Stimulated activated memory B cell treated with anti-CD40 and anti-IgM and Interleukin-4, amounts not matched to agents 10 μg/mL and 1 μg/mL and 100 μg/mL, for 72 hours (primary cell): ENCODE measurements around the gene CFAP45.

ENCODE experiments used
- ATAC-seq: fragments of 150-1000 bp; cut with Tn5 transposase; 2 replicates; pipeline ENCODE4 v1.10.0; 2021
- H3K27ac Mint-ChIP-seq: one replicate; pipeline ENCODE4 v1.8.0; 2022; ENCODE audit warnings: mild to moderate bottlenecking, mixed read lengths
- H3K27me3 Mint-ChIP-seq: one replicate; pipeline ENCODE4 v1.8.0; 2022; ENCODE audit warnings: mixed read lengths
- H3K36me3 Mint-ChIP-seq: one replicate; pipeline ENCODE4 v1.8.0; 2022; ENCODE audit warnings: mixed read lengths
- H3K4me1 Mint-ChIP-seq: one replicate; pipeline ENCODE4 v1.8.0; 2022; ENCODE audit warnings: mixed read lengths
- H3K4me3 Mint-ChIP-seq: one replicate; pipeline ENCODE4 v1.8.0; 2022; ENCODE audit warnings: mild to moderate bottlenecking, moderate library complexity, mixed read lengths
- H3K9me3 Mint-ChIP-seq: one replicate; pipeline ENCODE4 v1.8.0; 2022; ENCODE audit warnings: mixed read lengths

CFAP45 gene

DNA sequence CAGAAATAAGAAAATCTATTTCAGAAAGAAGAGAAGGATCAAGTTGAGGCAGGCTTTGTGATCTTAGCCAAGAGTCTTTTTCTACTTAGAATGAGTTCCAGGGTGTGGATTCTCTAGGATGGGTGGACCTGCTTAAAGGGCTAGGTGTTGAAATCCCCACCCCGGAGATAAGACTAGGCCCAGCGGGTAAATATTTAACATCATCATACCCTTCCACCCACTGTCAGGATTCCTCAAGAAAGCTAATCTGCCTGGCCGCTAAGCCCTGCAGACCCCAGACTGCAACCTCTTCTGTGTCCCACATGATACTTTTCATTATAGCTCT, 39.7 kb upstream of the CFAP45 start:
- ATAC-seq, result no peak
- no peak overlapping the region for H3K27ac Mint-ChIP-seq
- no peaks in the 10 kb centered on the region for H3K9me3 Mint-ChIP-seq
- H3K27me3 Mint-ChIP-seq, result peaks cover 14% of the 10 kb centered on the region
- H3K4me3 Mint-ChIP-seq, result no peak overlapping the region
- no peaks in the 10 kb centered on the region for H3K36me3 Mint-ChIP-seq
- H3K4me1 Mint-ChIP-seq, result peaks cover 49% of the 10 kb centered on the region

DNA sequence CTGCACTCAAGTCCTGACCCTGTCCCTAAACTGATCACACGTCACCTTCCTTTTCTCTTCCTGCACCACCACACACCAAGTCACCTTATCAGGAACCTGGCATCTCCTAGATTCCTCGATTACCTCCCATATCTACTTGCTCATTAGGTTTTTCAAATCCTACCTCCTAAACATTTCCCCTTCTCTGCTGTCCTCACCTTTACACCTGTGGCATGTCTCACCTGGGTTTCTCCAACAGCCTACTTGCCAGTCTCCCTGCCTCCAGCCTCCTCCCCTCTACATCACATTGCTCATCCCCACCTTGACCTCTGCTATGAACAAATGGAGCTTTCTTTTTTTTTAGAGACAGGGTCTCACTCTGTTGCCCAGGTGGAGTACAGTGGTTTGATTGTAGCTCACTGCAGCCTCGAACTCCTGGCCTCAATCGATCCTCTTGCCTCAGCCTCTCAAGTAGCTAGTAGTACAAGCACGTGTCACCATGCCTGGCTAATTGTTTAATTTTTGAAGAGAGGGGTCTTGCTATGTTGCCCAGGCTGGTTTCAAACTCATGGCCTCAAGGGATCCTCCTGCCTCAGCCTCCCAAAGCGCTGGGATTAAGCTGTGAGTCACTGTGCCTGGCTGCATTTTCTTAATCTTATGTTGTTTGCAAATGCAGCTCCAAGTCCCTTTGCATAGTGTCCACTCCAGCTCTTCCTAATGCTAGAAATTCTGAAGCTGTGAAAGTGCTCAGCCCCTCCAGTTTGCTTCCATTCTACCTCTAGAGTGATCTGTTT, 39.1 kb upstream of the CFAP45 start:
- Mint-ChIP-seq H3K4me1 (peaks cover 49% of the 10 kb centered on the region), H3K27ac (no peak overlapping the region), H3K36me3 (no peaks in the 10 kb centered on the region), H3K27me3 (peaks cover 9% of the 10 kb centered on the region), H3K4me3 (no peak overlapping the region), H3K9me3 (no peaks in the 10 kb centered on the region)
- no peak for ATAC-seq

DNA sequence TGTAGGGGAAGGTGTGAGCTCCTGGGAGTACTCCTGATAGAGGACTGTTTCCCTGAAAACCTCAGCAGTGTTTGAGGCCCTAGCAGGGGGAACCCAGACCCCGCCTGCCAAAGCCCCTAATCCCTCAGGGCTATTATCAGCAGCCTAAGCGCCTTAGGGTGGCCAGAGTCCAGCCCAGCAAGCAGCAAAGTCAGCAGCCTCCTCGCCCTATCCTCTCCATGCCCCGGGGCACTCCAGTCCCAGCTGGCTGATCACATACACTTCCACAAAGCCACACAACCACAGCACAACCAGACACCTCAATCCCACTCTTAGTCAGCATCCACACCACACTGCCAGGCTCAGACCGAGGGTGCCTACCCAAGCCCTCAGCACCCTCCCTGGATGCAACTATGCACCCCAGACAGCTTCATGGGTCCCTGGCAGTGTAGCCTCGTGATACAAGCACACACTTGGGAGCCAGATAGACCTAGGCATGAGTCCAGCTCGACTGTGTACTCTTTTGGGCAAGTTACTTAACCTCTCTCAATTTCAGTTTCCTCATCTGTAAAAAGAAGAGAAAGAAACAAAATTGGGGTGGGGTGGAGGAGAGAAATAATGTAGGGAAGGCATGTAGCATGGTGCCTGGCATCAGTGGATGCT, 38.4 kb upstream of the CFAP45 start:
- H3K4me1 Mint-ChIP-seq, result peaks cover 56% of the 10 kb centered on the region
- H3K27ac Mint-ChIP-seq, result peak overlapping the region; percentile 22
- no peaks in the 10 kb centered on the region for H3K36me3 Mint-ChIP-seq
- ATAC-seq, result peak; percentile 69
- H3K27me3 Mint-ChIP-seq, result peaks cover 1% of the 10 kb centered on the region
- H3K9me3 Mint-ChIP-seq, result no peaks in the 10 kb centered on the region
- H3K4me3 Mint-ChIP-seq, result no peak overlapping the region

DNA sequence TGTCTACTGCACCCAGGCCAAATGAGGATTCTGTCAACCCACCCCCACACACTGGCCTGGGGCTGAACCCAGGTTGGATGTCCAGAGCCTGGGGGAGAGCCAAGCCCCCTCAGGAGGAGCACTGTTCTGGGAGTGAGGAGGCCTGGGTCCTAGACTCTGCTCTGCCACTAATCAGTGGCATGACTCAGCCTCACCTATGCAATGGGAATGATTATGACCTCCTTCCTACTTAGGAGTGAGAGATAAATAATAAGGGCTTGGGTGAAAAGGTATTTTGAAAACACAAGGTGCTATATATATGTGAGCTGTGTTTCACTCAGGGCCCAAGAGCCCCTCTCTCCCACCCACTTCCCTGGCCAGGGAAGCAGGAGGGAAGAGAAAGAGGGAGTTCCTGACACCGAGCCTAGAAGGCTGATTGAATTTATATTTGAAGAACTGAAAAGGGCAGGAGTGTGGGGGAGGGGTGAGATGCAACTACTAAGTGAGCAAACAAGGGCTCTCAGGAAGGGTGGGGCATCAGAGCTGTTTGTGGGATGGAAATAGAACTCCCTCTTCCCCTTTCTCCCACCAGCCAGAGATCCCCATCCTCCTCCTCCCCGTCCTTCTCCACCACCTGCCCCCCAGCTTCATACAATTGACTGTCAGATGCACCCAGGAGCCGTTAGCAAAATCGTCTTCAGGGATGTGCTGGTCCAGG, 37.2 kb upstream of the CFAP45 start:
- no peak overlapping the region for H3K27ac Mint-ChIP-seq
- no peaks in the 10 kb centered on the region for H3K9me3 Mint-ChIP-seq
- H3K4me3 Mint-ChIP-seq, result no peak overlapping the region
- ATAC-seq, result no peak
- H3K36me3 Mint-ChIP-seq, result no peaks in the 10 kb centered on the region
- peaks cover 64% of the 10 kb centered on the region for H3K4me1 Mint-ChIP-seq
- no peaks in the 10 kb centered on the region for H3K27me3 Mint-ChIP-seq

DNA sequence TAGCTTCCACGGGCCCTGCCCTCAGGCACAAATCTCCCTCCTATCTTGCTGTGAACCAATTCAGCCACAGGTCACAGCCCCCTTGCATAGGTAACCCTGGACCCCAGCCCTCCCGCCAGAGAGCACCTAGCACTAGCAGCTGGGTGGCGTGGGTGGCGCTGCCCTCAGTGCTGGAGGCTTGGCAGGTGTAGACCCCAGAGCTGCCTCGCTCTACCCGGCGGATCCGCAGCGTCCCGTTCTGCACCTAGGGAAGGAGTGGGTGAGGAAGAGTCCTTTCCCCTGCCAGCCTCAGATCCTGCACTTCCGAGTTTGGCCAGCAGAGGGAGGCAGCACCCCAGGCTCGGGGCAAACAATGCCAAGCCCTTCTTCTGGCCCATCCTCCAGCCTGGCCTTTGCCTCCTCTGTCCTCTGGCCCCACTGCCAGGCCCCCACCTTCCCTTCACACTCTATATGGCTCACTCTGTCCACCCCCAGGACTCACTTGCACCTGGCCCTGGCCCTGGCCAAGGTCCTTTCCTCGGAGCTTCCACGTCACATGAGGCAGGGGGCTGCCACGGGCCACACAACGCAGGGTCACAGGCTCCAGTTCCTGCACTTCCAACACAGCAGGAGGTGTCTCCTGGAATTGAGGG, 36.4 kb upstream of the CFAP45 start:
- no peaks in the 10 kb centered on the region for H3K27me3 Mint-ChIP-seq
- no peak overlapping the region for H3K27ac Mint-ChIP-seq
- no peaks in the 10 kb centered on the region for H3K36me3 Mint-ChIP-seq
- H3K9me3 Mint-ChIP-seq, result no peaks in the 10 kb centered on the region
- peak; percentile 56 for ATAC-seq
- peaks cover 69% of the 10 kb centered on the region for H3K4me1 Mint-ChIP-seq
- no peak overlapping the region for H3K4me3 Mint-ChIP-seq

DNA sequence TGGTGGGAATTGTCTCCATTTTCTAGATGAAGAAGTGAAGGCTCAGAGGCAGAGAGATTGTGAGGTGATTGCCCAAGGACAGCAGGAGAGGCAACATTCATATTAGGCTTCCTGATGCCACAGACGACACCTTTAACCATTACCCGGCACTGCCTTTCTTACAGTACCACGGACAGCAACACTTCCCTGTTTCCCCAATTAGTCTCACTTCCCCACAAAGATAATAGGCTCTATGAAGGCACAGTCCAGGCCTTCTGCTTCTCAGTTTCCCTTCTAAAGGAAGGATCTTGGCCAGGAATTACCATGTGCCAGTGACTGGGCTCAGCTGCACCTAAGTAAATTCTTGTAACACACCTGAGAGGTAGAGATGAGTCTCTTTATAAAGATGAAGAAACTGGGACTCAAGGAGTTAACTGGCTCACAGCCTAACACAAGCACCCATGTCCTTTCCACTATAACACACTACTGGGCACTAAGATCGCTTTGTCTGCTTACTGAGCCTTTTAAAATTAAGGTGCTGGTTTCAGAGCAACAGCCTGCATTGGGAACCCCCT, 35.8 kb upstream of the CFAP45 start:
- H3K27me3 Mint-ChIP-seq, result no peaks in the 10 kb centered on the region
- peaks cover 69% of the 10 kb centered on the region for H3K4me1 Mint-ChIP-seq
- no peaks in the 10 kb centered on the region for H3K36me3 Mint-ChIP-seq
- no peak overlapping the region for H3K4me3 Mint-ChIP-seq
- H3K9me3 Mint-ChIP-seq, result no peaks in the 10 kb centered on the region
- ATAC-seq, result no peak
- H3K27ac Mint-ChIP-seq, result no peak overlapping the region

DNA sequence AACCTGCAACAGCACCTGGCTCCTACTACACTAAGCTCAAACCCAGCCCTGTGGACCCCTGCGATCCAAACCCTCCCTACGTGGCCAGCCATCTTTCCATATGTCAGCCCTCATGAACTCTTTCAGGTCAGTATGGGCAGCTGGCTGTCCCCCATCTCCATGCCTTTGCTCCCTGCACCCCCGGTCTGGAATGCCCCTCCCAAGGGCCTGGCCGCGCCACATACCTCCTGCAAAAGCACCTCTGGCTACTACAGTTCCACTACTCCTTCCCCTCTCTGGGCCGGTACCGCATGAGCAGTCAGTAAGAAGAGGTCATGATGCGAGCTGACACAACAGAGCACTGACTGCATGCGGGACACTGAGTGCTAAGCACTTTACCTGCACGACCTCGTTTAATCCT, 35.3 kb upstream of the CFAP45 start:
- no peak overlapping the region for H3K4me3 Mint-ChIP-seq
- no peak for ATAC-seq
- peaks cover 66% of the 10 kb centered on the region for H3K4me1 Mint-ChIP-seq
- H3K36me3 Mint-ChIP-seq, result no peaks in the 10 kb centered on the region
- H3K27me3 Mint-ChIP-seq, result no peaks in the 10 kb centered on the region
- no peak overlapping the region for H3K27ac Mint-ChIP-seq
- H3K9me3 Mint-ChIP-seq, result no peaks in the 10 kb centered on the region

DNA sequence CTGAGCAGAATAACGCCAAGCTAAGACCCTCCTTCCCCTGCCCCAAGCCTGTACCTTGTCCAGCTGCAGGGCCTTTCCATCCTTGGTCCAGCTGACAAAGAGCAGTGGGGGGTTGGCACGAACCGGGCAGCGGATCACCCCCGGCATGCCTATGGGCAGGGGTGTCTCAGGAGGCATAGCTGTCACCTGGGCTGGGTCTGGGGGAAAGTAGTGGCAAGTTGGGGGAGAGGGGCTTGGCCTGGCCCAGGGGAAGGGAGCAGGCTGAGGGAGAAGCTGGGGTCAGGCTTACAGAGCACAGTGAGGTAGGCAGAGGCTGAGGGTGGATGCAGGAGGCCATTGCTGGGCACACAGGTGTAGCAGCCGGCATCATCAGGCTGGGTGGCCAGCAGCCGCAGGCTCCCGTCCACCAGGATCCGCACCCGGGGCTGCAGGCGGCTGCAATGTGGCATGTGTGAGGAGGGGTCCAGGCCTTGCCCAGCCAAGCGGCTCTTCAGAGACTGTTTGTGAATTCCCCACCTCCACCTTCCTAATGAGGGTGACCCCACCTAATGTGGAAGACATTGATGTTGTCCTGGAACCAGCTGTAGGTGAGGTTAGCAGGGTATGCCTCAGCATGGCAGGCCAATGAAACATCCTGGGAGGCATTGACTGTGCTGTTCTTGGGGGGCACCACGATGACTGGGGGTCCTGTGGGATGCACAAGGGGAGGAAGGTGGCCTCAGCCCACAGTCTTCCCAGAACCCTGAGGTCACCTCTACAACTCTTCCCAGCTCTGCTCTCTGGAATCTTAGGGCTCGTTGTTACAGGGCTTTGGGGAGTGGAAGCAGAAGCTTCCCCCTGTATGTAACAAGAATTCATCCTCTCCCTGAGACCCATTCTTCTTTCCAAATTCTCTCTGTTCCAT, 34.4 kb upstream of the CFAP45 start:
- no peaks in the 10 kb centered on the region for H3K9me3 Mint-ChIP-seq
- H3K36me3 Mint-ChIP-seq, result no peaks in the 10 kb centered on the region
- no peak overlapping the region for H3K27ac Mint-ChIP-seq
- H3K4me3 Mint-ChIP-seq, result no peak overlapping the region
- ATAC-seq, result no peak
- H3K27me3 Mint-ChIP-seq, result peaks cover 2% of the 10 kb centered on the region
- peaks cover 64% of the 10 kb centered on the region for H3K4me1 Mint-ChIP-seq

DNA sequence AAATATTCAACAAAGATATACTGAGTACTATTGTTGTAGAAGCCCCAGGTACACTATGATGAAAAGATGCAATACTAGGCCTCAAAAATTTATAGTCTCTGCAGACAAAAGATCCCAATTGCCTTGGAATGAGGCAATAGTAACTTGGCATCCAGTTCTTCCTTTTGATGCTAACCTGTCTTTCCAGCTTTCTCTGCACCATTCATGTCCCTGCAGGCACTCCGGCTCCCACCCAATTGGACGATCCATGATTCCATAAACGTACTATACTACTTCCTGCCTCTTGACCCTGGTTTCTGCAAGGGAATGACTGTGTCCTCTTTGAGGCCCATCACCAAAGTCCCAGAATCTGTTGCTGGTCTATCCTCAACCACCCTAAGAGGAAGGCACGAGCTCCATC, 33.4 kb upstream of the CFAP45 start:
- no peaks in the 10 kb centered on the region for H3K36me3 Mint-ChIP-seq
- no peak overlapping the region for H3K27ac Mint-ChIP-seq
- no peak for ATAC-seq
- no peak overlapping the region for H3K4me3 Mint-ChIP-seq
- H3K27me3 Mint-ChIP-seq, result peaks cover 9% of the 10 kb centered on the region
- no peaks in the 10 kb centered on the region for H3K9me3 Mint-ChIP-seq
- peaks cover 55% of the 10 kb centered on the region for H3K4me1 Mint-ChIP-seq

DNA sequence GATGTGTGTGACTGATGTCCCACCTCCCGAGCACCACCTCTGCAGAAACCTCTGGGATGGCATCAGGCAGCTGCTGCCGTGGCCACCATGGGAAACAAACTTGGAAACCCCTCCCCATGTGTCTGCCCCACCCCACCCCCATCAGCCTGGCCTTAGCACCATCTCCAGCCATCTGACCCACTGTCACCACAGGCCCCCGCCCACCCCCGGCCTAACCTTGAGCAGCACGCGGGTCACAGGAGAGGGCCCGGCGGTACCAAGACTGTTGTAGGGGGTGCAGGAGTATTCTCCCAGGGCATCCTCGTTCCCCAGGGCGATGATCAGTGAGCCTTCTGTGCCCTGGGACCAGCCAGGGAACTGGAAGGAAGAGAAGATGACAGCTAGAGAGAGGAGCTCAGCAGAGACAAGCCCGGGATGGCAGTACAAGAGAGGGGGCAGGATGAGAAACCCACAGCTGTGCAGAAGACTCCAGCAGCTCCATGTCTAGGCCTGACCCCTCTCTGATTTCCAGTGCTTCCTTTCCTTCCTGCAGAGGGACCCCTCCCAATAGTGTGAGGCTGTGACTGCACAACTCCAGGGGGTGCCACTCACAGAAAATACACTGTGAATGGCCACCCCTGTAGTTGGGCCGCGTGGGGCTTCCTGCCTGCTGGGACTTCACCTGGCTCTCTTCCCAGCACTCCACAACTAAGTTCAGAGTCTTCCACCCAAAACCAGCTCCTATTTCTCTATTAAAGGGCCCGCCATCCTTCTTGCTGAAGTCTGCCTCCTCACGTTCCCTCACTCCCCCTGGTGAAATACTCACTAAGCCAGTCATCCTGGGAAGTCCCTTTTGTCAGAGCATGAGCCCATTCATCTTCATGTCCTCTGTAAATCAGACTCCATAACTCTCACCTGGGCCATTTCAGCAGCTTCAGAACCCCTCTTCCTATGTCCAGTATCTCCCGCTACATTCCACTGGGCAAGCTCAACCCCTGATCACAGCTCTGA, 32.6 kb upstream of the CFAP45 start:
- H3K9me3 Mint-ChIP-seq, result no peaks in the 10 kb centered on the region
- no peak overlapping the region for H3K4me3 Mint-ChIP-seq
- no peak for ATAC-seq
- H3K27ac Mint-ChIP-seq, result no peak overlapping the region
- peaks cover 9% of the 10 kb centered on the region for H3K27me3 Mint-ChIP-seq
- H3K4me1 Mint-ChIP-seq, result peaks cover 47% of the 10 kb centered on the region
- no peaks in the 10 kb centered on the region for H3K36me3 Mint-ChIP-seq

DNA sequence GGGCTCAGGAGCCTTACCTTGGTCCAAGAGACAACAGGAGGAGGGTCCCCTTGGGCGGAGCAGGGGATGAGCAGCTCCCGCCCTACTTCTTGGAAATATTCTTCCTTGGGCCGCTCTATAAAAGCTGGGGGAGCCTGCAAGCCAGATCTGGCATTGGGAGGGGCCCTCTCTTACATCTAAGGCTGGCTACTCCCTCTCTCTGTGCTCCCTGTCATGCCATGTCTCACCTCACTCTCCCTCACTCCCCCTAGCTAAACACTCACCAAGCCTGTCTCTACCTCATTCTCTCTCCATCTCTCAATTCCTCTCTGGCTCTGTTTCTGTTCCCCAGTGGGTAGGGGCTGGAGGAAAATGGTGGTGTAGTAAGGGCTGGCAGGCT, 31.8 kb upstream of the CFAP45 start:
- H3K4me1 Mint-ChIP-seq, result peaks cover 44% of the 10 kb centered on the region
- no peaks in the 10 kb centered on the region for H3K9me3 Mint-ChIP-seq

DNA sequence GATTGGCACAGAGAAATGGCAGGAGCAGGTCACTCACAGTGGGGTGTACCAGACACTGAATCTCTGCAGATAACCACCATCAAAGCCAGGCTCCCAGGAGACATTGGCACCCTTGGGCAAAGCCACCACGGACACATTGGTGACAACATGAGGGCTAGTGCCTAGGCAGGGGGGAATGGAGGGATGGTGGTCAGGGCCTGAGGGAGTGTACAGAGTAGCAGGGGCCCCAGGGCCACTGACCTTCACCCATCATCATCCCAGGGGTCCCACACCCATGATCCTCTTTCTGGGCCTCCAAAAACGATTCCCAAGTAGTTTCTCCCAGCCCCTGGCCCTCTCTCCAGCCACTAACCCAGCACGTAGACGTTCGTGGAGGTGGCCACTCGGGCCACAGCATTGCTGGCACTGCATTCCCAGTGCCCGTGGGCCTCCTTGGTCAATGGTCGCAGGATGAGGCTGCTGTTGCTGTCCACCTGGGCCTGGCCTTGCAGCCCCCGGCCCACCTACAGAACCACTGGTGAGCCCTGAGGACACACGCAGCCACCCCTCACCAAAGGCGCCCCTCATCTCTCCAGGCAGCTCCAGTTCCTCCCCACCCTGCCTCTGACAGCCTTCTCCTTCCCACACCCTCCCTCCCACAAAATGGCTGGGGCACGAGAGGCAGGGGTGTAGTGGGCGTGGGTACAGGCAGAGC, 31.3 kb upstream of the CFAP45 start:
- ATAC-seq, result no peak
- peaks cover 9% of the 10 kb centered on the region for H3K27me3 Mint-ChIP-seq
- H3K9me3 Mint-ChIP-seq, result no peaks in the 10 kb centered on the region
- H3K27ac Mint-ChIP-seq, result no peak overlapping the region
- no peaks in the 10 kb centered on the region for H3K36me3 Mint-ChIP-seq
- no peak overlapping the region for H3K4me3 Mint-ChIP-seq
- peaks cover 44% of the 10 kb centered on the region for H3K4me1 Mint-ChIP-seq

More for the DNA sequence above, 31.8 kb upstream of the CFAP45 start:
- peaks cover 9% of the 10 kb centered on the region for H3K27me3 Mint-ChIP-seq
- no peak for ATAC-seq
- H3K27ac Mint-ChIP-seq, result no peak overlapping the region
- no peak overlapping the region for H3K4me3 Mint-ChIP-seq
- no peaks in the 10 kb centered on the region for H3K36me3 Mint-ChIP-seq

DNA sequence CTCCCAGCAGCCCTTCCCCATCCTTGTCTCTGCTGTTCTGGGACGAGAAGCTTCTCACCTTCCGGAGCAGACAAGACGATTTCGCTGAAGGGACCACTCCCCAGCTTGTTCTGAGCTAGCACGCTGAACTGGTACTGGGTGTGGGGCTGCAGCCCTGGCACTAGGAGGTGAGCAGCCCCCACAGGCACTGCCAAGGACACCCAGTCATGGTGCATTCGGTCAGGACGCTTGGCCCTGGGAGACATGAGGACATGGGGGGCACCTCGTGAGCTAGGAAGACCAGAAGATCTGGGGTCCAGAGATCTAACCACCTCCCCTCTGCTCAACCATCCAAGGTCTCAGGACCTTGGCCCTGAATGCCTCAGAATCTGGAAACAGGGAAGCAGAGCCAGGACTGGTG, 30.7 kb upstream of the CFAP45 start:
- H3K4me3 Mint-ChIP-seq, result no peak overlapping the region
- no peak for ATAC-seq

More for the DNA sequence above, 30.7 kb upstream of the CFAP45 start:
- peaks cover 44% of the 10 kb centered on the region for H3K4me1 Mint-ChIP-seq
- no peaks in the 10 kb centered on the region for H3K36me3 Mint-ChIP-seq
- H3K27ac Mint-ChIP-seq, result no peak overlapping the region
- H3K9me3 Mint-ChIP-seq, result no peaks in the 10 kb centered on the region
- H3K27me3 Mint-ChIP-seq, result peaks cover 9% of the 10 kb centered on the region
